GM21515 (cell line): Measurements from ENCODE around the gene MYRIP.
"Not testable (repeated sequence)": the region's sequence is repeated elsewhere in the genome, so short reads cannot be mapped to it uniquely, and the experiment has no call there.

Source experiments
- ATAC-seq: cut with Tn5 transposase; IDR thresholded peaks from one replicate; pipeline ENCODE4 v1.9.1; 2021; ENCODE audit not compliant: unreplicated experiment

MYRIP gene

GRCh38 chr3:40022297-40022827, 213.0 kb downstream of the MYRIP start:
- no peak for ATAC-seq

GRCh38 chr3:40024526-40024925, 215.1 kb downstream of the MYRIP start:
- ATAC-seq: no peak

DNA sequence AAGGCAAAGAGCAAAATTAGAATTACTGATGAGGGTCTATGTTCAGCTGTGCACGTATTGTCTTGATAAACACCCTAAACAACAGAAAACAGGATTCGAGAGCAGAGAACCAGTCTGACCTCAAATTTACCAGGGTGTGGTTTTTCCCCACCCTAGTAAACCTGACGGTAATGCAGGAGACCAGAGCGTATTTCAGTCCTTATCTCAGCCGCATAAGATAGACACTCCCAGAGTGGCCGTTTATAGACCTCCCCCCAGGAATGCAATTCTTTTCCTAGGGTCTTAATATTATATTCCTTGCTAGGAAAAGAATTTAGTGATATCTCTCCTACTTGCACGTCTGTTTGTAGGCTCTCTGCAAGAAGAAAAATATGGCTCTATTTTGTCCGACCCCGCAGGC, 216.5 kb downstream of the MYRIP start:
- not testable (repeated sequence) for ATAC-seq

GRCh38 chr3:40035177-40035576, 225.8 kb downstream of the MYRIP start:
- ATAC-seq: no peak

DNA sequence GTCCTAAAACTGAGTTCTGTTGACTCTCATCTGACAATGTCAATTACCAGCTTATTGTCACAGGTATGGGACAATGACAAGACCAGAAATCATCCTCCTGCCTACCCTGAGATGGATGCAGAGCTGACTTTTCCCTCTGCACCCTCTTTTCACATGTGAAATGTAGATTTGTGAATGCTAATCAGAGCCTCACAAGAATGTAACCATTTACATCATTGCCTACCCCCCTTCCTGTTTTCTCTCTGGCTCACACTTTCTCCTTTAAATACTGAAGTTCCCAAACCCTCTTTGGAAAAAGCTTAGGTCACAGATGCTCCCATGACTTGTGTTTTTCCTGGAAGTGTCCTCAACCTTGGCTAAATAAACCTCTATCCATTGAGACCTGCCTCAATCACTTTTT, 228.2 kb downstream of the MYRIP start:
- ATAC-seq: no peak

- no peak for ATAC-seq
These were observed 233.5 kb downstream of the MYRIP start for GRCh38 chr3:40042752-40043443.

DNA sequence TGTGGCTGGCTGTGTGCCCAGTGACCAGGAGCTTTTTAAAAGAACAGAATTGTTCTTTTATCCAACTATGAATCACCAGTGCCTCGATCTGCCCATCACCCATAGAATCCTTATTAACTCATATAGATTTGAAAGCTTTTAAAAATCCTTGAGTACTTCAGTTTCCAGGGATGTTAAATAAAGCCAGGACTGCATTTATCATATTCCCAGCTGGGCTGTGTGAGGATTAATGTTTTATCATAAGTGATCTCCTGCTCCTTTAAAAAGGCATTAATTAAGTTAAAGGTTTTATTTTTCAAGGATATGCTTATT, 234.0 kb downstream of the MYRIP start:
- ATAC-seq: no peak

DNA sequence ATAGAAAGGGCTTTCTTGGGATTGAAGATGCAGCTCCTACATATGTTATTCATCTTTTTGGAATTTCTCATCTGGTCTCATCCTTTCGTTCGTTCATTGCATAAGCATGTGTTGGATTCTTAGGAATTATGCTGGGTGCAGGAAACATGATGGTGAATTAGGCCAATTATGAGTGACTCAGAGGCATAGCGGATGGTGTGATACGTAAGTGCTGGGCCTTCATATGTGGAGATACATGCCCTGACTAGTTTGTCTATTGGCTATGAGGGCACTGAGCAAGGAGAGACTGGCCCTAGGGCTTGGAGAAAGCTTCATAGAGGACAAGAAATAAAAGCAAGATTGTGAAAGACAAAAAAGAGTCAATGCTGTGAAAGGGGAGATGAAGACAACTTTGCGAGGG, 235.1 kb downstream of the MYRIP start:
- no peak for ATAC-seq

- no peak for ATAC-seq
These were observed 235.6 kb downstream of the MYRIP start for GRCh38 chr3:40045051-40045450.

GRCh38 chr3:40046149-40046548, 236.7 kb downstream of the MYRIP start:
- ATAC-seq: no peak

GRCh38 chr3:40047406-40047805, 238.0 kb downstream of the MYRIP start:
- ATAC-seq: no peak

DNA sequence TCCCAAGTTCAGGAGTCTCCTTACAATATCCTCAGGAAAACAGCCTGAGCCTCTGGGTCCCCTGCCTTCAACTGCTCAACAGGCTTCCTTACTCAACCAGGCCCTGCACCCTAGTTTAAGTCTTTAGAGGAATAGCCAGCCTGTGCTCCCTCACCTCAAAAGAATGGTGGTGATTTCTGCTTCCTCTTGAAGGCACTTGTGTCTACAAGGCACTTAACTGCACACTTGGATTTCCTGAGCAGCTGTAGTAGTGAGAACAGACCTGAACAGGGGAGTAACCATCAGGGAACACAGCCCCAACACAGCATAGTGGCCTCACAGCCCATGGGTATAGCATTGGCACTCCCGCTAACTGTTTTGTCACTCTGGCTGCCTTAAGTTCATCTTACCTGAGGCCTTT, 244.3 kb downstream of the MYRIP start:
- ATAC-seq: no peak

- ATAC-seq: no peak
These were observed 245.3 kb downstream of the MYRIP start for GRCh38 chr3:40054568-40055222.

DNA sequence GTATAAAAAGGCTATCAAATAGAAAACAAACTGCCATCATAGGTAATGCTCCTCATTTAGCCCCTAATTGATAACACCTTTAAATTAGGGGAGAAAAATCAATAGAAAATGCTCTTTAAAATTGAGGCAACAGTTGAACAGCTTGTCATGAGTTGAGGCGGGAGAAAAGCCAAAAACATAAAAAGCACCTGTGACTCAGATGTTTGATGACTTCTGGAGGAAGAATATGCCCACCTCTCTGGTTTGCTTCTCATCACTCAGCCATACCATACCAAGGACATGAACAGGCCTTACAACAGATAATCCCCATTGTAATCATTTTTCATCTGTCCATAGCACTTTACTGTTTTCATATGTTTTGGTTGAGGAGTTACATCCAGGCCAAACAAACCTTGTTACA, 246.0 kb downstream of the MYRIP start:
- ATAC-seq: no peak

- no peak for ATAC-seq
These were observed 246.5 kb downstream of the MYRIP start for GRCh38 chr3:40055956-40056355.

GRCh38 chr3:40057077-40057476, 247.7 kb downstream of the MYRIP start:
- no peak for ATAC-seq

- ATAC-seq: no peak
These were observed 248.4 kb downstream of the MYRIP start for GRCh38 chr3:40057786-40058185.

- no peak for ATAC-seq
These were observed 259.2 kb downstream of the MYRIP start for GRCh38 chr3:40068636-40069035.

DNA sequence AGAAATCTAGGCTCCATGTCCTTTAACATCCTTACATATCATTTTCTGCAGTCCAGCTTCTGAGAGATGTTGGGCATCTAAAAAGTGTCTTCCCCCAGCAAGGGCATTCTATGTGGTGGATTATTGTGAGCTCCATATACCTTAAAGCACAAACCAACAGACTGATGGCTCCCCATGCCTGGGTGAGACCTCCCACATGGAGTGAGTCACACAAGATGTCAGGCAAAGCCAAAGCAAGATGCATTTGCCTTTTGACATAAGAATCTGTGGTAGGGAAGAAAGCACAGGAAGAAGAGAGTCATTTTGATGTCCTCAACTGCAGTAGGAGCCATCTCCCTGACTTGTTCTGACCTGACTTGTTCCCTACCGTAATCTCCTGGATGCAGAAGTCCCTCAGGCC, 261.4 kb downstream of the MYRIP start:
- ATAC-seq: no peak

- no peak for ATAC-seq
These were observed 262.4 kb downstream of the MYRIP start for GRCh38 chr3:40071683-40072238.

GRCh38 chr3:40073310-40074007, 264.1 kb downstream of the MYRIP start:
- ATAC-seq: no peak

DNA sequence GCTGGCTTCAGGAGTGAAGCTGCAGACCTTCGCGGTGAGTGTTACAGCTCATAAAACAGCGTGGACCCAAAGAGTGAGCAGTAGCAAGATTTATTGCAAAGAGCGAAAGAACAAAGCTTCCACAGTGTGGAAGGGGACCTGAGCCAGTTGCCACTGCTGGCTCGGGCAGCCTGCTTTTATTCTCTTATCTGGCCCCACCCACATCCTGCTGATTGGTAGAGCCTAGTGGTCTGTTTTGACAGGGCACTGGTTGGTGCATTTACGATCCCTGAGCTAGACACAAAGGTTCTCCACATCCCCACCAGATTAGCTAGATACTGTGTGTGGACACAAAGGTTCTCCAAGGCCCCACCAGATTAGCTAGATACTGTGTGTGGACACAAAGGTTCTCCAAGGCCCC, 267.7 kb downstream of the MYRIP start:
- ATAC-seq: not testable (repeated sequence)
